NCI-H748 (cell line): ENCODE measurements around the gene UNKL.

Source experiments
- DNase-seq: peaks from one replicate; lab custom pipeline; 2025; ENCODE audit not compliant: unreplicated experiment; lab: John Stamatoyannopoulos, UW

The UNKL gene

DNA sequence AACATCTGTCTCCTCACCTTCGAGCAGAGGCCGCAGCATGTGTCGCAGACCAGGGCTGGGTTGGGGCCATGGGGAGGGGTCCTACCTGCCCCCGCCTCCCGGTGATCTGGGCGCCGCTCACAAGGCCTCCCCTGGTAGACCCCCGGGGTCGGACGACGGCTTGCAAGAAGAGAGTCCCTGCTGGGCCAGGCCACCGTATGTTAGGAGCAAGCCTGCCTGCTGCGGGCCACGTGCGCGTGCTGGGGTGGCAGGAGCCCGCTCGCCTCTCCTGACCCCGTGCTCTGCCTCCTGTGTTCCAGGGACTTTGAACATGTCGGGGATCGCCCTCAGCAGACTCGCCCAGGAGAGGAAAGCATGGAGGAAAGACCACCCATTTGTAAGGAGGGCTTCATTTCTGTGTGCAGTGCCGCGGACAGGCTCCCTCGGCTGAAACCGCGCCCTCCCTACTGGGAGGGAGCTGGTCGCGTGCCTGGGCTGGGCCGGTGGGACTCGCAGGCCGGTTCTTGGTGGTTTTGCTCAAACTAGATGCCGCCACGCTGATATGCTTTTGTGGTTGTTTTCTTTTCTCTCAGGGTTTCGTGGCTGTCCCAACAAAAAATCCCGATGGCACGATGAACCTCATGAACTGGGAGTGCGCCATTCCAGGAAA lies 100.7 kb downstream of the UNKL start:
- DNase-seq, result no peak
